Spinal cord (tissue), 10 donors: ENCODE data around the gene NCOR2. TPM values are rescaled to one million over a fixed set of nuclear protein-coding genes. Genes with fewer than 3 reads are reported as not detected.
A peak's percentile ranks its signal among the peaks of the same experiment; 100 is the strongest.

Experiments
- DNase-seq, 6 donors: peaks; one replicate each; pipeline versions ENCODE4 v3.0.0 to v3.0.0-alpha.2; 2013 to 2015; ENCODE audit warnings: low spot score in 6 of 6, low read depth in 4 of 6
- H3K27ac ChIP-seq: one replicate; pipeline ENCODE4 v1.5.1; 2013; ENCODE audit warnings: low read depth, low read length, control low read depth
- H3K27me3 ChIP-seq: one replicate; pipeline ENCODE4 v1.6.1; 2013; ENCODE audit warnings: low read length; ENCODE audit not compliant: control insufficient read depth, insufficient read depth
- H3K36me3 ChIP-seq: one replicate; pipeline ENCODE4 v1.6.1; 2013; ENCODE audit warnings: low read length; ENCODE audit not compliant: control insufficient read depth, insufficient read depth
- H3K4me1 ChIP-seq: one replicate; pipeline ENCODE4 v1.6.1; 2013; ENCODE audit warnings: low read length; ENCODE audit not compliant: control insufficient read depth, insufficient read depth
- H3K4me3 ChIP-seq: one replicate; pipeline ENCODE4 v1.5.1; 2013; ENCODE audit warnings: low read depth, low read length, control low read depth
- H3K9me3 ChIP-seq: one replicate; pipeline ENCODE4 v1.6.1; 2013; ENCODE audit warnings: low read length; ENCODE audit not compliant: control insufficient read depth, insufficient read depth
- WGBS: methylation state at CpG from one replicate; pipeline ENCODE4 v1.1.5; 2013; ENCODE audit warnings: missing lambda C conversion rate; ENCODE audit not compliant: insufficient coverage; 5-methylcytosine and 5-hydroxymethylcytosine counted together
- long read RNA-seq, 4 donors: transcript quantifications; one replicate each; lab custom pipeline, GENCODE V29; 2026
- polyA plus RNA-seq, 2 donors: library from polyadenylated mRNA; unstranded; fragments of 120-200 nt; gene quantifications; one replicate each; pipeline ENCODE4 v1.2.1, GENCODE V29; 2013; ENCODE audit not compliant: insufficient read length in 2 of 2
- total RNA-seq, 2 donors: library from RNA; depleted of rRNA in 1 of 2; stranded (reverse); fragments of 120-200 nt in 1 of 2; fragments of >200 nt in 1 of 2; gene quantifications; one replicate each; pipeline versions ENCODE4 v1.2.3 to v1.2.4, GENCODE V29; 2013 to 2014
- donor health status: healthy.

The NCOR2 gene
- total RNA-seq (10 to 100 TPM; 29.4 to 46.1 TPM), polyA plus RNA-seq (100 to 1,000 TPM in 1 of 2 donors, 10 to 100 TPM in 1; 89.3 to 113 TPM)
- long read RNA-seq, donor 1, partial matches to known transcripts: 0 of 1 reads
- long read RNA-seq, donor 1, other reads (novel, unspliced or antisense): 0 of 1 reads
- long read RNA-seq, donor 2, partial matches to known transcripts: 0 of 2 reads
- long read RNA-seq, donor 2, other reads (novel, unspliced or antisense): 0 of 2 reads
- long read RNA-seq, donor 3, partial matches to known transcripts: 0 of 3 reads
- long read RNA-seq, donor 3, other reads (novel, unspliced or antisense): 0 of 3 reads
- long read RNA-seq, donor 4: 0 reads

GRCh38 chr12:124566997-124567672 is at the start of gene NCOR2:
Gene NCOR2 (minus strand): TSS chr12:124567612. CDS start chr12:124495251, 72,361 bp downstream.
- peaks cover 3% of the 10 kb centered on the region for H3K36me3 ChIP-seq
- no peaks in the 10 kb centered on the region for H3K27me3 ChIP-seq
- under 1% methylated on average over 78 of the region's 106 CpGs for WGBS
- no peaks in the 10 kb centered on the region for H3K9me3 ChIP-seq
- H3K4me1 ChIP-seq: peaks cover 61% of the 10 kb centered on the region
- peak in 2 of 6 donors; percentile 53 to 66 for DNase-seq
- H3K27ac ChIP-seq: peak within 1 kb of the TSS; percentile 96
- H3K4me3 ChIP-seq: peak within 1 kb of the TSS; percentile 96

DNA sequence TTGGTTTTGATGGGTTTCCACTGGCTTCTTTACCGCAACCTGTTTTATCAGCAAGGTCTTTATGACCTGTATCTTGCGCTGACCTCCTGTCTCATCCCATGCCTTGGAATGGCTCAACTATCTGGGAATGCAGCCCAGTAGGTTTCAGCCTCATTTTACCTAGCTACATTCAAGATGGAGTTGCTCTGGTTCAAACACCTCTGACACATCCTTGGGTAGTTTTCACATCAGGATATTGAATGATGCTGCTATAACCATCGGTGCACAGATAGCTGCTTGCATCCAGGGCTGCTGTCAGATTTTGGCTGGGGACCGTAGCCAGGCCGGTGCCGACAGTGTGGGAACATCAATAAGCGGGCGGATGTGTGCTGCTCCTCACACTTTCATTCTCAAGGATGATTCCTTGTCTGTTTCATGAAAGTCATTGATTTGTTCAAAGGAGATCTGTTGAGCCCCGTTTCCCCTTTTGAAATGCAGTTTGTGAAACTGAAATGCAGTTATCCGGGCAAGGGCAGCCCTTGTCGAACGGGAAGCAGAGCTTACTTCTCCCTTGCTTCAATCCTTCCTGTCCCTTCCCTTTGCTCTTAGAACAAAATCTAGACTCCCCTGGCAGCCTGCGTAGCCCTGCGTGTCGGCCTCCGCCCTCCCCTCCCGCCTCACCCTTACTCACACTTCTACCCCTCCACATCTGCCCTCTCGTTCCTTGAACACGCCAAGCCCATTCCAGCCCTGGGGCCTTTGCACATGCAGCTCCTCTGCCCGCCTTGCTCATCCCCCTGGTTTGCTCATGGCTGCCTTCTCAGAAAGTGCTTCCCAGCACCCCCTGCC is 49.2 kb upstream of the NCOR2 start:
- Histone ChIP-seq H3K27me3 (no peaks in the 10 kb centered on the region), H3K36me3 (no peaks in the 10 kb centered on the region), H3K4me3 (no peak overlapping the region), H3K9me3 (no peaks in the 10 kb centered on the region), H3K4me1 (peaks cover 25% of the 10 kb centered on the region), H3K27ac (no peak overlapping the region)
- WGBS: 81% methylated on average over 18 of the region's 20 CpGs
- DNase-seq: no peak

DNA sequence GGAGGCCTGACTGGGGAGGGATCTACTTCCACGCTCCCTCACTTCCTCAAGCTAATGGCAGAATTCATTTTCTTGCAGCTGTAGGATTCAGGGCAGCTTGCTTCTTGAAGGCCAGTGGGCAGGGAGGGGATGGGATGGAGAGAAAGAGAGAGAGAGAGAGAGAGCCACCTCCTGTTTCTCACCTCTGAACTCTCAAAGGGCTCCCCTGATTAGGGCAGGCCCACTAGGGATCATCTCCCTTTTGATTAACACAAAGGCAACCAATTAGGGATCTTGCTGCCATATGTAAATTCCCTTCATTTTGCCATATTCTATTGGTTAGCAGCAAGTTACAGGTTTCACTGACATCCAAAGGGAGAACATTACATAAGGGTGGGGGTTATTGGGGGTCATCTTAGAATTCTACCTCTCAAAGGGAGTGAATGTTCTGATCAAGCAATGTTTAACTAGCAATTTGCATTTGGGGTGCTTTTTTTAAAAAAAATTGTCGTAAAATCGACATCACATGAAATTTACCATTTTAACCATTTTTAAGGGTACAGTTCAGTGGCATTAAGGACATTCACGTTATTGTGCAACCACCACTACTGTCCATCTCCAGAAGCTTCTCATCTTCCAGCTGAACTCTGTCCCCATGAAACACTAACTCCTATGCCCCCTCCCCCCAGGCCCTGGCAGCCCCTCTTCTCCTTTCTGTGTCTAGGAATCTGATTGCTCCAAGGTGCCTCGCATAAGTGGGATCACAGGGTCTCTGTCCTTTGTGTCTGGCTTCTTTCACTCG is 47.3 kb upstream of the NCOR2 start:
- Histone ChIP-seq H3K27ac (no peak overlapping the region), H3K27me3 (no peaks in the 10 kb centered on the region), H3K4me3 (no peak overlapping the region), H3K4me1 (peaks cover 30% of the 10 kb centered on the region), H3K9me3 (no peaks in the 10 kb centered on the region), H3K36me3 (no peaks in the 10 kb centered on the region)
- 94% methylated on average over 5 of the region's 6 CpGs for WGBS
- no peak for DNase-seq

DNA sequence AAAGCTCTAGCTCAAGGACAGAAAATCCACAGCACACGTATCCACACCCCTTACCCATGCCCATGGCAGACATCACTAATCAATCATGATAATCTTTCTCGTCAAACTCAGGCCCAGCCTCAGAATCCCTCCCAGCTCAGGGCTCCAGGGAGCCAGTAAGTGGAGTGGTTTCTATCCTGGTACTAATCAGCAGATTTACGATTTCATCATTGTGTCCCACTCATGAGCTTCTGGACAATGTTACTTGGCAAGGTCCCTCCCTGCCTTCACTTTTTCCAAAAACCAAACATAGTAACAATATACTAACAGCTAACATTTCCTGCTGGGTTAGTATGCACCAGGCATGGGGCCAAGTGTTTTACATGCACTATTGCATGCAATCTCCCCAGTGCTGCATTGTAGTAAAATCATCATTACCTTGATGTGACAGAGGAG is 45.8 kb upstream of the NCOR2 start:
- 76% methylated on average over 2 of the region's 3 CpGs for WGBS
- no peak overlapping the region for H3K4me3 ChIP-seq
- no peaks in the 10 kb centered on the region for H3K36me3 ChIP-seq
- H3K27me3 ChIP-seq: no peaks in the 10 kb centered on the region
- peak in 1 of 6 donors; percentile 72 for DNase-seq
- peaks cover 42% of the 10 kb centered on the region for H3K4me1 ChIP-seq
- H3K27ac ChIP-seq: no peak overlapping the region
- no peaks in the 10 kb centered on the region for H3K9me3 ChIP-seq

DNA sequence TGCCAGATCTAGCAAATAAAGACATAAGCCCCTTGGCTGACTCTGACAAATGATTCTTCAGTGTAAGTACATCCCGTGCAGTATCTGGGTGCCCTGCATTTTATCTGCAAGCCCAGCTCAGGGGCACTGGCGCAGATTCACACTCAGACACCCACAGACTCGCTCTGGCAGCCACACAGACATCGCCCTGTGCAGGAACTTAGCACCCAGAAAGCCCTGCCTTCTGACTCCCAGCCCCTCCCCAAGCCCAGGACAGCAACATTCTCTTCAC is 44.9 kb upstream of the NCOR2 start:
- 82% methylated on average over 4 of the region's 4 CpGs for WGBS
- Histone ChIP-seq H3K36me3 (no peaks in the 10 kb centered on the region), H3K9me3 (no peaks in the 10 kb centered on the region), H3K27me3 (no peaks in the 10 kb centered on the region), H3K4me1 (peaks cover 34% of the 10 kb centered on the region), H3K27ac (no peak overlapping the region), H3K4me3 (no peak overlapping the region)
- no peak for DNase-seq

DNA sequence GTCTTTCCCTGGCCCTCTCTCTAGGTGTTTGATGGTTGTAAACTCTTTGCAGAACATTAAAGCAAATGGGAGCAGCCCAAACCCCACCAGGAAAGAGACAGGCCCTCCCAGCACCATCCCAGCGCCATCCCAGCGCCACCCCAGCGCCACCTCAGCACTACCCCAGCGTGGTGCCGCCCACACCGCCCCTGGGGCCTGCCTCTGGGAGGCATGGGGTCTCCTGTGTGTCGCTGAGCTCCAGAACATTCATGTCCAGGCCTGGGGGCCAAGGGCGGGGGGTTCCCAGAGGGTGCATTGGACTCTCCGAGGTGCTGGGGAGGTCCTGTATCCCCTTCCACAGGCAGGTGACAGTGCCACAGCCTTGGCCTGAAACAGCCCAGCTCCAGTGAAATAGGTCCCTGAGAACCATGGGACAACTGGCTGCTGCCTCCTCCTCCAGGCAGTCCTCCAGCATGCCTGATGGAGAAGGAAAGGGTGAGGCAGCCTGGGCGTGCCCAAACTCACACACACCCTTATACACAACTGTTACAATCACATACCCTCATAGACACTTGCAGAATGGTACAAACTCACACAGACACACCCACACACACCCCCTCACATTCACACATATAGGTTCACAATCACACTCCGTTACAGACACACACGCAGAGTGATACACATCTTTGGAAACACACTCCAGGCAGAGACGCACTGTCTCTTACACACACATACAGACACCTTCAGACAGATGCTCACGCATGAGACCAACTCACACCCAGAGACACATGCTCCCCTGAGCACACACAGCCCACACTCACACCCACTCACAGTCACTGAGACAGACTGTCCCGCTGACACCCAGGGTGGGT is 44.4 kb upstream of the NCOR2 start:
- DNase-seq: no peak
- H3K4me1 ChIP-seq: peaks cover 29% of the 10 kb centered on the region
- H3K27me3 ChIP-seq: no peaks in the 10 kb centered on the region
- H3K9me3 ChIP-seq: no peaks in the 10 kb centered on the region
- no peaks in the 10 kb centered on the region for H3K36me3 ChIP-seq
- WGBS: 87% methylated on average over 15 of the region's 15 CpGs
- H3K27ac ChIP-seq: no peak overlapping the region
- H3K4me3 ChIP-seq: no peak overlapping the region

GRCh38 chr12:124610629-124611558 is 43.5 kb upstream of the NCOR2 start:
- no peak for DNase-seq
- no peak overlapping the region for H3K4me3 ChIP-seq
- H3K27ac ChIP-seq: no peak overlapping the region
- H3K4me1 ChIP-seq: peaks cover 25% of the 10 kb centered on the region
- H3K36me3 ChIP-seq: no peaks in the 10 kb centered on the region
- WGBS: 86% methylated on average over 16 of the region's 23 CpGs
- H3K27me3 ChIP-seq: no peaks in the 10 kb centered on the region
- no peaks in the 10 kb centered on the region for H3K9me3 ChIP-seq

DNA sequence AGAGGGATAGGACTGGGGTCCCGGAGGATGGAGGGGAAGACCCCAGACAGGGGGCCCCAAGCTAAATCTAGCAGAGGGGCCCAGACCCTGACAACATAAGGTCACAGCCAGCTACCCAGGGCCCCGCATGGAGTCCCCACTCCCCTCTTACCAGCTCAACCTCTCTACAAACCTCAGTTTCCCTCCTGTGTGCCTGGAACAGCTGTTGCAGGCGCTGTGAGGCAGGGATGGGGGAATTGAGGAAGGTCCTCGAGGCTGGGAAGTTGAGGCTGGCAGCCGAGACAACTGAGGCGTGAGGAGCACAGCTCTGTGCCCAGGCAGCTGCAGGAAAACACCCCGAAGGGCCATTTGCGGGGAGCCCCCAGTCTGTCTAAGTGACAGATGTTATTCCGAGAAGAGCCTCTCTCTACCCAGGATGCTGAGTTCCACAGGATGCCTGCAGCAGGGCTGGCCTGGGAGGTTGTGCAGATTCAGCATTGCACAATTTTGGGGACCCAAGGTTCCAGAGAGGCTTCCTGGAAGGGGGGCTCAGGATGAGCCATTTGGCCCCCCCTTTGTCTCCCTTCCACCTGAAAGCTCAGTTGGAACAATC is 42.7 kb upstream of the NCOR2 start:
- Histone ChIP-seq H3K4me1 (peaks cover 30% of the 10 kb centered on the region), H3K36me3 (no peaks in the 10 kb centered on the region), H3K27me3 (no peaks in the 10 kb centered on the region), H3K9me3 (no peaks in the 10 kb centered on the region), H3K27ac (no peak overlapping the region), H3K4me3 (no peak overlapping the region)
- 90% methylated on average over 5 of the region's 9 CpGs for WGBS
- DNase-seq: no peak
